K562 (cell line): ENCODE results near the gene ARL16. TPM values are rescaled to one million over a fixed set of nuclear protein-coding genes. Genes with fewer than 3 reads are reported as not detected.

ENCODE experiments used
- ATF1 ChIP-seq, 2 experiments: fragments of 450-650 bp in 1 of 2; IDR thresholded peaks; 2 replicates each; pipeline ENCODE4 v1.6.1; 2016; ENCODE audit warnings: missing compliant biosample characterization in 1 of 2, missing genetic modification characterization in 1 of 2
- BRF2 ChIP-seq: IDR thresholded peaks from 3 replicates; pipeline ENCODE4 v1.6.1; 2011; ENCODE audit warnings: borderline replicate concordance, mild to moderate bottlenecking; ENCODE audit not compliant: insufficient read length, insufficient read depth
- COPS2 ChIP-seq: fragments of 450-650 bp; conservative IDR thresholded peaks from 2 replicates; pipeline ENCODE4 v1.6.1; 2016; ENCODE audit warnings: mild to moderate bottlenecking, moderate library complexity
- CREM ChIP-seq: IDR thresholded peaks from 2 replicates; pipeline ENCODE4 v1.6.1; 2014; ENCODE audit warnings: antibody characterized with exemption, low read depth
- DPF2 ChIP-seq: fragments of 450-650 bp; IDR thresholded peaks from 2 replicates; pipeline ENCODE4 v1.6.1; 2016
- ETV5 ChIP-seq: sonication (generic); formaldehyde crosslinking; IDR thresholded peaks from 2 replicates; pipeline ENCODE4 v1.4.0; 2020; ENCODE audit warnings: low read depth, mild to moderate bottlenecking, missing genetic modification reagents
- NKRF ChIP-seq: fragments of 450-650 bp; IDR thresholded peaks from 2 replicates; pipeline ENCODE4 v1.6.1; 2016; ENCODE audit warnings: borderline replicate concordance
- RFX5 ChIP-seq: IDR thresholded peaks from 2 replicates; pipeline ENCODE4 v1.6.1; 2011; ENCODE audit warnings: low read depth, mild to moderate bottlenecking, improper control_type of control experiment, low read length
- SMAD3 ChIP-seq: fragments of 450-650 bp; formaldehyde crosslinking; conservative IDR thresholded peaks from 2 replicates; pipeline ENCODE4 v1.4.0; 2020; ENCODE audit warnings: mild to moderate bottlenecking
- SP1 ChIP-seq: sonication (generic); formaldehyde crosslinking; IDR thresholded peaks from 2 replicates; pipeline ENCODE4 v1.8.1; 2022; ENCODE audit warnings: mild to moderate bottlenecking, missing genetic modification reagents
- TAF1 ChIP-seq: IDR thresholded peaks from 2 replicates; pipeline ENCODE4 v1.6.1; 2011; ENCODE audit warnings: mild to moderate bottlenecking, low read length, moderate library complexity; ENCODE audit not compliant: insufficient read depth, control insufficient read depth, severe bottlenecking; ENCODE audit errors: extremely low read depth
- TAF7 ChIP-seq: fragments of 450-650 bp; IDR thresholded peaks from 2 replicates; pipeline ENCODE4 v1.6.1; 2016; ENCODE audit warnings: missing genetic modification characterization, missing compliant biosample characterization
- TAF9B ChIP-seq: fragments of 450-650 bp; IDR thresholded peaks from 2 replicates; pipeline ENCODE4 v1.6.1; 2018; ENCODE audit warnings: mild to moderate bottlenecking; ENCODE audit not compliant: partially characterized antibody
- TCF3 ChIP-seq: sonication (generic); formaldehyde crosslinking; IDR thresholded peaks from 2 replicates; pipeline ENCODE4 v1.4.0; 2020; ENCODE audit warnings: mild to moderate bottlenecking, missing genetic modification reagents
- TCF7L2 ChIP-seq: fragments of 150-350 bp; IDR thresholded peaks from 2 replicates; pipeline ENCODE4 v1.6.1; 2016; ENCODE audit warnings: low read depth, mild to moderate bottlenecking, low read length, moderate library complexity
- ZNF133 ChIP-seq: fragments of 250-450 bp; sonication (Bioruptor Pico); IDR thresholded peaks from 2 replicates; pipeline ENCODE4 v1.4.0; 2020; ENCODE audit warnings: mild to moderate bottlenecking
- ZNF609 ChIP-seq: sonication (generic); formaldehyde crosslinking; IDR thresholded peaks from 2 replicates; pipeline ENCODE4 v1.8.1; 2023; ENCODE audit warnings: missing genetic modification reagents, mild to moderate bottlenecking, borderline replicate concordance
- ZNF696 ChIP-seq: fragments of 250-450 bp; sonication (Bioruptor Pico); conservative IDR thresholded peaks from 2 replicates; pipeline ENCODE4 v1.4.0; 2020; ENCODE audit warnings: mild to moderate bottlenecking, moderate library complexity
- ZNF717 ChIP-seq: fragments of 250-450 bp; sonication (Bioruptor Pico); IDR thresholded peaks from 2 replicates; pipeline ENCODE4 v1.5.0; 2021
- polyA plus RNA-seq, 8 experiments: library from polyadenylated mRNA; depleted of rRNA in 4 of 8; stranded (reverse) in 5 of 8; unstranded in 3 of 8; fragments of >200 nt; fragmentation: Nextera tagmentation in 2 of 8; fragmentation: Illumina TruSeq in 1 of 8; extraction: Ambion mirVana in 2 of 8; extraction: Trizol in 1 of 8; gene quantifications; 2 replicates each; pipeline versions ENCODE4 v1.2.1 to v1.2.3, GENCODE V29; 2011 to 2014; ENCODE audit warnings: inconsistent platforms in 1 of 8, missing spikeins in 1 of 8
- total RNA-seq, 7 experiments: library from RNA; depleted of rRNA in 6 of 7; stranded (reverse); fragments of >200 nt in 6 of 7; fragmentation: Illumina TruSeq in 2 of 7; extraction: Trizol in 2 of 7; gene quantifications; 2 replicates each; pipeline versions ENCODE4 v1.2.1 to v1.2.3, GENCODE V29; 2011 to 2021; ENCODE audit warnings: low replicate concordance in 1 of 7

Gene ARL16
- total and polyA plus RNA-seq, 9 of the 15 experiments (the other 6 are each of a cell fraction or from before 2014, with no cell fraction given) = 5.4 to 32.4 (median 22.6) TPM

GRCh38 chr17:81635973-81636504, 47.6 kb downstream of the ARL16 start (continued):
- 0 out of 2 replicates have a peak, but pooled peaks have one; percentile 53 for TF ChIP-seq NKRF
- TF ChIP-seq RFX5 = peak; percentile 92
- peak; percentile 61; the same call in 1 of the 2 replicates for TF ChIP-seq DPF2
- no peak for TF ChIP-seq TAF9B
- no peak for TF ChIP-seq TAF1
- 0 out of 2 replicates have a peak, but pooled peaks have one; percentile 23 for TF ChIP-seq SP1 (CRISPR knock-in tag)
- TF ChIP-seq CREM = peak; percentile 47; the same call in 1 of the 2 replicates
- TF ChIP-seq ATF1 (CRISPR knock-in tag; IDR thresholded peaks at IDR 0.05) = no peak
- peak; percentile 65; the same call in 1 of the 2 replicates for TF ChIP-seq ATF1 (tag; IDR thresholded peaks at IDR 0.05)
- TF ChIP-seq TCF3 = no peak
- TF ChIP-seq TCF7L2 = no peak
- TF ChIP-seq ZNF717 (CRISPR knock-in tag) = no peak
- no peak for TF ChIP-seq ZNF696 (CRISPR knock-in tag)
- 0 out of 2 replicates have a peak, but pooled peaks have one; percentile 21 for TF ChIP-seq ETV5 (CRISPR knock-in tag)
- no peak for TF ChIP-seq ZNF609 (CRISPR knock-in tag)
- no peak for TF ChIP-seq SMAD3
- TF ChIP-seq COPS2 = no peak
- no peak for TF ChIP-seq TAF7 (tag)
- TF ChIP-seq ZNF133 (CRISPR knock-in tag) = no peak
- no peak for TF ChIP-seq BRF2
